Stimulated activated CD4-positive, alpha-beta T cell treated with anti-CD3 and anti-CD28 coated beads, Interleukin-1b, Interleukin-23, amount 100 ng/mL, for 24 hours (primary cell): ENCODE data around the gene PDE5A.
"Not testable (repeated sequence)": the region's sequence is repeated elsewhere in the genome, so short reads cannot be mapped to it uniquely, and the experiment has no call there.

Experiments used
- DNase-seq, 4 experiments: peaks; one replicate each; pipeline ENCODE4 v3.0.0-alpha.2; 2020; ENCODE audit warnings: low read depth in 4 of 4, low spot score in 1 of 4

PDE5A gene

GRCh38 chr4:119628281-119629141 is at the start of gene PDE5A:
TSS of gene PDE5A (minus strand) at chr4:119628804. CDS start at chr4:119628671, 133 bp downstream.
- DNase-seq = peak; percentile 36 to 65 (median 58)

- no peak for DNase-seq
These were observed 47.5 kb upstream of the PDE5A start for GRCh38 chr4:119676101-119676500.

- DNase-seq = no peak
These were observed 46.8 kb upstream of the PDE5A start for GRCh38 chr4:119675391-119675790.

- no peak for DNase-seq
These were observed 44.3 kb upstream of the PDE5A start for GRCh38 chr4:119672938-119673337.

- DNase-seq = no peak
These were observed 43.5 kb upstream of the PDE5A start for GRCh38 chr4:119672086-119672485.

DNA sequence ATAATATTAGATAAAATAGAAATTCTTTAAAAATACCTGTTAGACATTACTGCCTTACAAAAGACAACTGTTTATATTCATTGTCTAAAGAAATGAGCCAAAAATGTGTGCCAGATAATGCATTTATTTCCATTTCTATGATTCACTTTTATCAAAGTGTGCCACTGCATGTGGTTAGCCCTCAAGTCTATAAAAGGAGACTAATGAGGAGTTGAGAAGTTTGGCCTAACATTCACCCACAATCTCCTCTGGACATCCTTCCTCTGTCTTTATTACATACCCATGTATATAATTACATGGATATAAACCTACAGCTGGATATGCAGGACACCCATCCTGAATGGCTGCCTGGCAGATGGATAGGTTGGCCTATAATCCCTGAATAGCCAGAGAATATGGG is 42.6 kb upstream of the PDE5A start:
- DNase-seq = no peak

GRCh38 chr4:119667802-119668201 is 39.2 kb upstream of the PDE5A start:
- DNase-seq = no peak

- no peak for DNase-seq
These were observed 38.1 kb upstream of the PDE5A start for GRCh38 chr4:119666653-119667091.

DNA sequence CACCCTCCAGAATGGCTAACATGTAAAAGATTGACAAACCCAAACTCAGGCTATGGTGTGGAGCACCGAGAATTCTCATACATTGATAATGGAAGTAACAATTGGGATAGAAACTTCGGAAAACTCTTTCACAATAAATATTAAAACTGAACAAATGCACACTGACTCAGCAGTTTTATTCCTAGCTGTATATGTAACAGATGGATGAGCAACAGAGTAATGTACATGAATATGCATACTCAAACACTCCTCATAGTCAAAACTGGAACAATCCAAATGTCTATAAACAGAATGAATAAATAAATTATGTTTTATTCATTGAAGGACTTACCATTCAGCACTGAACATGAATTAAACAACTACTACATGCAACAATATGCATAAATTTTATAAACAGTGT is 37.1 kb upstream of the PDE5A start:
- DNase-seq = no peak

DNA sequence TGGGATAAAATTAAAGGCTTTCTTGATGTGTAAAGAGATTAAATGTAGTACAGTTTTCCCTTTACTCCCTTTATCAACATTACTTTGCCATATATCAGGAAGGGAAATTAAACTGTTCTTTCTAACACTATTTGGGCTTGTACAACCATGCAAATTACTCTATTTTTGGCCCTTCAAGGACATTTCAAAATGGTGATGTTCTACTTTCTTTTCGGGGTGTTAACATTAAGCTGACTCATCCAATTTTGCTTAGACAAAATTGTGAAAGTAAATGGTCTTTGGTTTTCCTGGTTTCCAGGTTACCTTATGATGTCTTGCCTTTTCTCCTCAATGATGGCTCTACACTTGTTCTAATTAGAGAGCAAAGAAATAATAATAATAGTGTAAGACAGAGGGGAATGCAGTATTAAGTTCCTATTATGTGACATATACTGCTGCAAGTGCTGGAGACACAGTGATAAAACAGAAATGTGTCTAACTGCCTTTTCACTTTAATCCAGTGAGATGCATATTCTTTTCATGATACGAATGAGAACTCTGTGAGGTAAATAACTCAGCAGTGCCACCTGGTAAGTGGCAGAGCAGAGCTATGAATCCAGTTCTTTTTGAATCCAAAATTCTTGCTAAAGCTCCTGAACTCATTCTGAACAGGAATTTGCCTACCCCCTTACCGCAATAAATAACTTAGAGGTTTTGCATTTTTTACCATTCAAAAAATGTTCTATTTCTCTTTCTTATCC is 35.7 kb upstream of the PDE5A start:
- DNase-seq = no peak

GRCh38 chr4:119663160-119663788 is 34.7 kb upstream of the PDE5A start:
- no peak for DNase-seq

GRCh38 chr4:119662612-119663011 is 34.0 kb upstream of the PDE5A start:
- DNase-seq = not testable (repeated sequence)

- no peak for DNase-seq
These were observed 32.6 kb upstream of the PDE5A start for GRCh38 chr4:119661231-119661630.

DNA sequence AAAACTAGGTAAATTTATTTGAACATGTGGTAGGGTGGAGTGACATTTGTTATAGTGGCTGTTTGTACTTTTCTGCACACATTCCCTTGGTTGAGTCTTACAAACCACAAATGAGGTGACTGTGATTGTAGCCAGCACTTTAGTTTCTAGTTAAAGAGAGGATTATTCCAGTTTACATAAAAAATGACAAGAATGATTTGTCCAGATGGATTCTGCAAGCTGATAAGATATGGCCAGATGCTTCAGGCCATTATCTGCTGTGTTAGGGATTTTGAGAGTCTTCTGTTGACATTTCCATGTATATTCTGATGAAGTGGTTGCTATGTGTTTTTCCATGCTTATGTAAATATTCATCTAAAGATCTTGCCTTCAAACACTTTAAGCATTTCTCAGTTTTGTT is 31.0 kb upstream of the PDE5A start:
- no peak for DNase-seq

GRCh38 chr4:119657111-119657611 is 28.6 kb upstream of the PDE5A start:
- DNase-seq = no peak

DNA sequence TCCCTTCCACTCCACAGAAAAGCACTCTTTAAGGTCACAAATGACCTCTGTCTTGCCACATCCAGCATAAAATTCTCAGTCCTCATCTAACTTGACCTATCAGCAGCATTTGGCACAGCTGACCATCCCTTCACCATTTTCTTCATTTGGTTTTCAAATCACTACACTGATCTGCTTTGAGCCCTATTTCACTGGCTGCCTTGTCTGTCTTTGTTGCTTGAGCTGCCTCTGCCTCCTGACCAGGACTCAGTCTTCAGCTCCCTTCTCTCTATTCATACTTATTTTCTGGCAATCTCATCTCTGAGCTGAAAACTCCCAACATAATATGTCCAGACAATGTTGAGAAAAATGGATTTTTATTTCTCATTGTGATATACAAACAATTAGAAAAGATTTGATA is 27.7 kb upstream of the PDE5A start:
- no peak for DNase-seq

- no peak for DNase-seq
These were observed 26.7 kb upstream of the PDE5A start for GRCh38 chr4:119655111-119655837.

DNA sequence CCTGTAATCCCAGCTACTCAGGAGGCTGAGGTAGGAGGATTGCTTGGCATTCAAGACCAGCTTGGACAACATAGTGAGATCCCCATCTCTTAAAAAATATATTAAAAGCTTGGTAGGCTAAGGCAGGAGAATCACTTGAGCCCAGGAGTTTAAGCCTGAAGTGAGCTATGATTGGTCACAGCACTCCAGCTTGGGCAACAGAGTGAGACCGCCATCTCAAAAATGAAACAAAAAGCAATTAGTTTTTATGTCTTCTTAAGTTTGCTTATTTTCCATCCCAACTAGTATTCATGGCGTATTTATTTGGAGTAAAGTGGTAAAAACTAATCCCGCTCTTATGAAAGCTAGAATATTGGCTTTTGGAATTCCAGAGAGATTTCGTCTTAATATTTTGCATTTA is 25.4 kb upstream of the PDE5A start:
- DNase-seq = no peak

GRCh38 chr4:119652998-119653397 is 24.4 kb upstream of the PDE5A start:
- DNase-seq = no peak

GRCh38 chr4:119648398-119648797 is 19.8 kb upstream of the PDE5A start:
- DNase-seq = no peak

DNA sequence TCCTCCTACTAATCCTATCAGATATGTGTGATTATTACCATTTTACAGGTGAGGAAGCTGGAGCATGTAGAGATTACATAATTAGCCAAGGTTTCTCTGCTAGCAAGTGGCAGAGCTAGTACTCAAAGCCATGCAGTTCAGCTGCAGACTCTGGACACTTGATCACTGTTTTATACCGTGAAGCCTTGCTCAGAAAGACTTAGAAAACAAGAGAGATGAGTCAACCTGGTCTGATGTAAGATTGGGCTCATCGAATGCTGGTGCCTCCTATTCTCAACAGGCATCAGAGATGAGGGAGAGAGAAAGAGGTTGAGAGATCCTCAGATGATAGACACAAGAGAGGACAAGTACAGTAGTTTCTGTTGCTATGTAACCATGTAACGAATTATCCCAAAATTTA is 19.0 kb upstream of the PDE5A start:
- DNase-seq = no peak
